SU-DHL-6 (cell line): Measurements from ENCODE around the gene CRYZL1.

Experiments used
- CTCF ChIP-seq: fragments of 200-600 bp; sonication (generic); IDR thresholded peaks from one replicate; pipeline ENCODE4 v1.5.1; 2017; ENCODE audit warnings: antibody characterized with exemption, mild to moderate bottlenecking, low read length, moderate library complexity; ENCODE audit not compliant: insufficient read depth, poor library complexity, severe bottlenecking
- EZH2phosphoT487 ChIP-seq: fragments of 200-600 bp; sonication (generic), shearing (Covaris generic); conservative IDR thresholded peaks from 2 replicates; pipeline ENCODE4 v1.6.1; 2018; ENCODE audit warnings: mild to moderate bottlenecking, antibody characterized with exemption, low read length, moderate library complexity, mixed read lengths

GRCh38 chr21:33670076-33670978 is 28.8 kb upstream of the CRYZL1 start:
- TF ChIP-seq CTCF (no peak), EZH2phosphoT487 (no peak)
